ENCODE measurements around the gene YPEL4.

Gene YPEL4

GRCh38 chr11:57619331-57619730 lies 30.4 kb downstream of the YPEL4 start:
- no peak for DNase-seq (ENCODE audit: low read depth)
- peak; percentile 28 for TF ChIP-seq CTCF (IDR thresholded peaks at IDR 0.05; ENCODE audit: insufficient read depth, low read depth, low read length, missing control alignments)
- H3K4me3 ChIP-seq (ENCODE audit: low read depth, low read length), result no peak overlapping the region

GRCh38 chr11:57618438-57618837 lies 31.3 kb downstream of the YPEL4 start:
- no peak for DNase-seq (ENCODE audit: low read depth)
- H3K4me3 ChIP-seq (ENCODE audit: low read depth, low read length), result no peak overlapping the region
- TF ChIP-seq CTCF (IDR thresholded peaks at IDR 0.05; ENCODE audit: insufficient read depth, low read depth, low read length, missing control alignments), result no peak

- TF ChIP-seq CTCF (IDR thresholded peaks at IDR 0.05; ENCODE audit: insufficient read depth, low read depth, low read length, missing control alignments), result no peak
- no peak overlapping the region for H3K4me3 ChIP-seq (ENCODE audit: low read depth, low read length)
- no peak for DNase-seq (ENCODE audit: low read depth)
These were observed 33.1 kb downstream of the YPEL4 start for GRCh38 chr11:57616595-57616994.

GRCh38 chr11:57615308-57615707 lies 34.4 kb downstream of the YPEL4 start:
- no peak for TF ChIP-seq CTCF (IDR thresholded peaks at IDR 0.05; ENCODE audit: insufficient read depth, low read depth, low read length, missing control alignments)
- no peak for DNase-seq (ENCODE audit: low read depth)
- no peak overlapping the region for H3K4me3 ChIP-seq (ENCODE audit: low read depth, low read length)

- no peak for TF ChIP-seq CTCF (IDR thresholded peaks at IDR 0.05; ENCODE audit: insufficient read depth, low read depth, low read length, missing control alignments)
- no peak overlapping the region for H3K4me3 ChIP-seq (ENCODE audit: low read depth, low read length)
- DNase-seq (ENCODE audit: low read depth), result no peak
These were observed 35.4 kb downstream of the YPEL4 start for GRCh38 chr11:57614234-57614772.

- no peak overlapping the region for H3K4me3 ChIP-seq (ENCODE audit: low read depth, low read length)
- TF ChIP-seq CTCF (IDR thresholded peaks at IDR 0.05; ENCODE audit: insufficient read depth, low read depth, low read length, missing control alignments), result no peak
These were observed 39.5 kb downstream of the YPEL4 start for GRCh38 chr11:57610170-57610569.

GRCh38 chr11:57605028-57605420 lies 44.7 kb downstream of the YPEL4 start:
- no peak for DNase-seq (ENCODE audit: low read depth)
- TF ChIP-seq CTCF (IDR thresholded peaks at IDR 0.05; ENCODE audit: insufficient read depth, low read depth, low read length, missing control alignments), result no peak
- H3K4me3 ChIP-seq (ENCODE audit: low read depth, low read length), result no peak overlapping the region

More at GRCh38 chr11:57610170-57610569, 39.5 kb downstream of the YPEL4 start:
- DNase-seq (ENCODE audit: low read depth), result no peak

Data from GM12865 (cell line).